Measurements from ENCODE around the gene C9orf152. TPM values are rescaled to one million over a fixed set of nuclear protein-coding genes. Genes with fewer than 3 reads are reported as not detected.

The C9orf152 gene
- total and polyA plus RNA-seq, 9 of the 15 experiments (the other 6 are each of a cell fraction or from before 2014, with no cell fraction given) = not detected

- TF ChIP-seq ZNF609 (CRISPR knock-in tag; IDR thresholded peaks at IDR 0.05; ENCODE audit: borderline replicate concordance) (no peak), ZNF143 (CRISPR knock-in tag; IDR thresholded peaks at IDR 0.05) (no peak), POLR2G (IDR thresholded peaks at IDR 0.05; ENCODE audit: low read depth, low read length) (no peak), NR4A1 (CRISPR knock-in tag; IDR thresholded peaks at IDR 0.05) (no peak), NR4A1 (tag; IDR thresholded peaks at IDR 0.05) (0 out of 2 replicates have a peak, but pooled peaks have one; percentile 49), RBM25 (IDR thresholded peaks at IDR 0.05; ENCODE audit: low read depth, low read length, severe bottlenecking) (peak; percentile 84), ESRRA (IDR thresholded peaks at IDR 0.05; ENCODE audit: borderline replicate concordance, low read depth) (peak; percentile 99), SMARCE1 (IDR thresholded peaks at IDR 0.05) (no peak), ZBTB33 (CRISPR knock-in tag; IDR thresholded peaks at IDR 0.05) (no peak), ZNF511 (CRISPR knock-in tag; IDR thresholded peaks at IDR 0.05) (no peak), GTF2A2 (tag; IDR thresholded peaks at IDR 0.05) (no peak), ZNF408 (CRISPR knock-in tag; IDR thresholded peaks at IDR 0.05; ENCODE audit: low read depth) (no peak), NR2C1 (IDR thresholded peaks at IDR 0.05) (peak; percentile 79; the same call in 1 of the 2 replicates), NR2C1 (tag; IDR thresholded peaks at IDR 0.05) (0 out of 2 replicates have a peak, but pooled peaks have one; percentile 56), ZNF253 (CRISPR knock-in tag; conservative IDR thresholded peaks at IDR 0.05) (no peak), ARID3B (CRISPR knock-in tag; IDR thresholded peaks at IDR 0.05; ENCODE audit: borderline replicate concordance) (no peak), HDAC2 (IDR thresholded peaks at IDR 0.05) (peak; percentile 90), RFX7 (CRISPR knock-in tag; IDR thresholded peaks at IDR 0.05) (no peak), RBM14 (IDR thresholded peaks at IDR 0.05; ENCODE audit: borderline replicate concordance, insufficient read depth, low read depth, low read length) (no peak), PML (IDR thresholded peaks at IDR 0.05; ENCODE audit: low read length) (peak; percentile 35; the same call in 1 of the 2 replicates)
Observed at GRCh38 chr9:110257097-110257841, 49.3 kb upstream of the C9orf152 start (continued).

Measured in K562 (cell line).